Measurements from ENCODE around the gene HIF1AN.
A peak's percentile ranks its signal among the peaks of the same experiment; 100 is the strongest.

Gene HIF1AN

DNA sequence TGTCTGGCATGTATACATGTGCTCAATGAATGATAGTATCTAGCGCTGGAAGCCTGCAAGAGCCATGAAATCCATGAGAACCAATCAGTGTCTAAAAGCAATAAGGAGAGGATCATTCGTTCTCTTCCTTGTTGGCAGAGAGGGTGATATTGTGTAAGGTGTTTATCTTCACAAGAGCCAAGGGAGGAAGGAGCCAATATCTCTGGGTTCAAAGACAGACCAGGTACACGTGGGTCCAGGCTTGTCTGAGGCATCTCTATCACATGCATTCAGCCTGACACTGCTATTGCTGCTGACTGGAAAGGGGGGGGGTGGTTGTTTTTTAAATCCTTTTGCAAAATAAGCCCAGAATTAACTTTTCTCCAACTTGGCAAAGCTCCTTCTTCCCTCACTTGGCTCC, 20.1 kb upstream of the HIF1AN start:
- no peak for DNase-seq (ENCODE audit: extremely low read depth, insufficient read length)
- 0 out of 2 replicates have a peak, but pooled peaks cover 2% of the 10 kb centered on the region for H3K36me3 ChIP-seq (ENCODE audit: control insufficient read depth, insufficient read depth, low read length)
- no peaks in the 10 kb centered on the region for H3K27me3 ChIP-seq (replicated peaks; ENCODE audit: control insufficient read depth, insufficient read depth, low read length)
- no peak overlapping the region for H3K4me3 ChIP-seq (replicated peaks; ENCODE audit: low read depth, low read length)
- TF ChIP-seq, protein P1, sequence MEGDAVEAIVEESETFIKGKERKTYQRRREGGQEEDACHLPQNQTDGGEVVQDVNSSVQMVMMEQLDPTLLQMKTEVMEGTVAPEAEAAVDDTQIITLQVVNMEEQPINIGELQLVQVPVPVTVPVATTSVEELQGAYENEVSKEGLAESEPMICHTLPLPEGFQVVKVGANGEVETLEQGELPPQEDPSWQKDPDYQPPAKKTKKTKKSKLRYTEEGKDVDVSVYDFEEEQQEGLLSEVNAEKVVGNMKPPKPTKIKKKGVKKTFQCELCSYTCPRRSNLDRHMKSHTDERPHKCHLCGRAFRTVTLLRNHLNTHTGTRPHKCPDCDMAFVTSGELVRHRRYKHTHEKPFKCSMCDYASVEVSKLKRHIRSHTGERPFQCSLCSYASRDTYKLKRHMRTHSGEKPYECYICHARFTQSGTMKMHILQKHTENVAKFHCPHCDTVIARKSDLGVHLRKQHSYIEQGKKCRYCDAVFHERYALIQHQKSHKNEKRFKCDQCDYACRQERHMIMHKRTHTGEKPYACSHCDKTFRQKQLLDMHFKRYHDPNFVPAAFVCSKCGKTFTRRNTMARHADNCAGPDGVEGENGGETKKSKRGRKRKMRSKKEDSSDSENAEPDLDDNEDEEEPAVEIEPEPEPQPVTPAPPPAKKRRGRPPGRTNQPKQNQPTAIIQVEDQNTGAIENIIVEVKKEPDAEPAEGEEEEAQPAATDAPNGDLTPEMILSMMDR (IDR thresholded peaks at IDR 0.05; ENCODE audit: insufficient read depth, low read length, poor library complexity, severe bottlenecking): no peak

DNA sequence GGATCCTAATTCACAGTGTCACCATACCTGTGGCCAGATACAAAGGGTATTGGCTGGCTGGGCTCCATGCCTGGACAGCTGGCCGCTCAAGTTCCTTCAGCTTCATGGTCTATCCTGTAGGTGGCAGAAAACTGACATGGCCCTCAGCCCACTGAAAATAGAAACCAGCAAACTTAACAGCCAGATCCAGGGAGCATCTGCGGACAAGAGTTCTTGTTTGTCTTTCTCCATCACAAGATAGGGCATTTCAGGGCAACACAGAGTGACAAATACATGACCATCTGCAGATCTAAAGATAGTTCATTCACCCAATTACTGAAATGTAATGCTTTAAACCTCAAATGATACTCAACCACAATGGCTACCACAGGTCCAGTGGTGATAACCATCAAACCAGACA, 18.9 kb upstream of the HIF1AN start:
- no peak for DNase-seq (ENCODE audit: extremely low read depth, insufficient read length)
- TF ChIP-seq, protein P1 (IDR thresholded peaks at IDR 0.05; ENCODE audit: insufficient read depth, low read length, poor library complexity, severe bottlenecking): peak; percentile 13

DNA sequence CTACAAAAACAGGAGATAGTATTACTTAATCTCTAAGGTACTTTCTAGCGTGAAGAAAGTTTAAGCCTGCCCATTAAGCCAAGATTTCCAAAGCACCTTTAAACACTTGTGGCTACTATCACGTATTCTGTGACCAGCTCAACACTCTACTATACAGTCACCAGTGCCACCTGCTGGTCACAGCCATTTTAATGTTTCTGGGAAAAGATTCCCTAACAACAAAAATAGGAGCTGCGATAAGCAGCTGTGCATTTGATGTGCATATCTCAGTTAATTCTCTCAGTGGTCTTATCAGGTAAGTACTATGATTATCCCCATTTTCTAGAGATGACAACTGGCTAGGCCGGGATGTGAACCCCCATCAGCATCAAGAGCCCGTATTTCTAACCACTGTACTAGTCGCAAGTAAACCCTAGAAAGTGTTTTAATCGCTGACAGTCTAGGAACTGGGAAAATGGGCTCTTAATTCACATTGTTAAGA, 16.9 kb upstream of the HIF1AN start:
- TF ChIP-seq, protein P1 (IDR thresholded peaks at IDR 0.05; ENCODE audit: insufficient read depth, low read length, poor library complexity, severe bottlenecking): peak; percentile 55
- no peak overlapping the region for H3K4me3 ChIP-seq (replicated peaks; ENCODE audit: low read depth, low read length)
- DNase-seq (ENCODE audit: extremely low read depth, insufficient read length): no peak
- H3K36me3 ChIP-seq (ENCODE audit: control insufficient read depth, insufficient read depth, low read length): peaks cover 2% of the 10 kb centered on the region
- H3K27me3 ChIP-seq (replicated peaks; ENCODE audit: control insufficient read depth, insufficient read depth, low read length): no peaks in the 10 kb centered on the region

More for the DNA sequence above, 18.9 kb upstream of the HIF1AN start:
- Histone ChIP-seq H3K27me3 (replicated peaks; ENCODE audit: control insufficient read depth, insufficient read depth, low read length) (no peaks in the 10 kb centered on the region), H3K36me3 (ENCODE audit: control insufficient read depth, insufficient read depth, low read length) (no peaks in the 10 kb centered on the region; the same call in 1 of the 2 replicates), H3K4me3 (replicated peaks; ENCODE audit: low read depth, low read length) (no peak overlapping the region)

DNA sequence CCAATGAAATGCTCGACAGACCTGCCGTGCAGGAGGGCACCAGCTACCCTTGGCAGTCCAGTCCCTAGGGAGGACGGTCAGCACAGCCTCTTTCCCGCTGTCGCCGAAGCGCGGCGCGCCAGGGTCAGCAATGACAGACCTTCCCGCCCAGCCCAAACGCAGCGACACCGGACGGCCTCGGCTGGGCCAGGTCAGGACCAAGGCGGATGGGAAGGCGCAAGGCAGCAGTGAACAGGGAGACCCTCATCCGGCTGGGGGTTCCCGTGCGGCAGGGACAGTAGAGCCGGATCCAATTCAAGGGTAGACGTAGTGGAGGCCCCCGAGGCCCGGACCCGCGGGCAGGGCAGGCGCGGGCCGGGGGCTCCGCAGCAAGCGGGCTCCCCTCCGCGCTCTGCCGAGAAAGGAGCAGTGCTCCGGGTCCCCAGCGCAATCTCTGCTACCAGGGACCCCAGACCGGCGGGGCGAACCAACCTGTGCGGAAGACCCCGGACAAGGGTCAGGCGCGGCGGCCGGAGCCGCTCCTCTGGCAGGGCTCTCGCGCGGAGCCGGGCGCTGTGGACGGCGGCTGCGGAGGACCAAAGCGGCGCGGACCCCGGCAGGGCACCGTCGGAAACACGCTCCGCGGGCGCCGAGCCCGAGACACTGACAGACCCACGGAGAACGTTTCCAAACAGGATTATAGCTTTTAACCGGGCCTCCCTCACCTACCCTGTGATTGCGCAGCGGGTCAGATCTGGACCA, 16.3 kb upstream of the HIF1AN start, which contains the start of gene SEC31B:
TSS of gene SEC31B (minus strand) at position 551 of the 741 bp plus-strand sequence. CDS start 2,909 bp downstream, outside the sequence.
- DNase-seq (ENCODE audit: extremely low read depth, insufficient read length): no peak
- TF ChIP-seq, protein P1 (IDR thresholded peaks at IDR 0.05; ENCODE audit: insufficient read depth, low read length, poor library complexity, severe bottlenecking): no peak
- no peak within 1 kb of the TSS for H3K4me3 ChIP-seq (replicated peaks; ENCODE audit: low read depth, low read length)

DNA sequence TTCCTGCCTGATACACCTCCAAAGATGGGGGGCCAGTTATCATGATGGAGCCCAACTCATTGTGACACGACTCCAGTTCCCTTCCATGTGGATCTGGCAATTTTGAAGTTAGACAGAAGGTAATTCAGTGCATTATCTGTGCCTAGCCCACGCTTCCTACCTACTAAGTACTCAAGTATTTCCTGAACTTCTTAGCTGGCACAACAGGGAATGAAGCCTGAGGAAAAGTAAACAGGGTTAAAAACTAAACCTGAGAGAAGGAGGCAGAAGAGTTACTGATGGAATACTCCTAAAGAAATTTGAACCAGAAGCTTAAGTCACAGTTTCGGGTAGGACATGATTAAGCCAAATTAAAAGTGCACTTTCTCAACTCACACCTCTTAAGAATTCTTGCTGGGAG, 14.9 kb upstream of the HIF1AN start:
- no peak for DNase-seq (ENCODE audit: extremely low read depth, insufficient read length)
- Histone ChIP-seq H3K36me3 (ENCODE audit: control insufficient read depth, insufficient read depth, low read length) (peaks cover 14% of the 10 kb centered on the region), H3K27me3 (replicated peaks; ENCODE audit: control insufficient read depth, insufficient read depth, low read length) (no peaks in the 10 kb centered on the region), H3K4me3 (replicated peaks; ENCODE audit: low read depth, low read length) (no peak overlapping the region)
- TF ChIP-seq, protein P1 (IDR thresholded peaks at IDR 0.05; ENCODE audit: insufficient read depth, low read length, poor library complexity, severe bottlenecking): no peak

More for the DNA sequence above, 16.3 kb upstream of the HIF1AN start, which contains the start of gene SEC31B:
- peaks cover 9% of the 10 kb centered on the region for H3K36me3 ChIP-seq (ENCODE audit: control insufficient read depth, insufficient read depth, low read length)
- H3K27me3 ChIP-seq (replicated peaks; ENCODE audit: control insufficient read depth, insufficient read depth, low read length): no peaks in the 10 kb centered on the region
